ENCODE measurements around the gene ZNF708. TPM values are rescaled to one million over a fixed set of nuclear protein-coding genes. Genes with fewer than 3 reads are reported as not detected.

The ZNF708 gene
- total and polyA plus RNA-seq, 2 of the 13 experiments (the other 11 are each of a cell fraction or from before 2014, with no cell fraction given), result 1.8 to 5.2 TPM

GRCh38 chr19:21328885-21329605, at the start of gene ZNF708 (continued):
- TF ChIP-seq ZNF770 (CRISPR knock-in tag; IDR thresholded peaks at IDR 0.05) (peak; percentile 31; the same call in 1 of the 2 replicates), ZNF747 (CRISPR knock-in tag; IDR thresholded peaks at IDR 0.05; ENCODE audit: borderline replicate concordance) (no peak), ZNF687 (CRISPR knock-in tag; IDR thresholded peaks at IDR 0.05) (peak; percentile 76), GRHL1 (CRISPR knock-in tag; conservative IDR thresholded peaks at IDR 0.05) (no peak), GPN1 (CRISPR knock-in tag; IDR thresholded peaks at IDR 0.05; ENCODE audit: borderline replicate concordance) (no peak), RFX1 (IDR thresholded peaks at IDR 0.05) (no peak), RBAK (CRISPR knock-in tag; IDR thresholded peaks at IDR 0.05) (no peak), ZSCAN21 (CRISPR knock-in tag; IDR thresholded peaks at IDR 0.05; ENCODE audit: borderline replicate concordance) (peak; percentile 40; the same call in 1 of the 2 replicates), PAXIP1 (CRISPR knock-in tag; conservative IDR thresholded peaks at IDR 0.05) (no peak), DBP (CRISPR knock-in tag; IDR thresholded peaks at IDR 0.05; ENCODE audit: not compliant biosample characterization) (no peak), ZNF570 (CRISPR knock-in tag; IDR thresholded peaks at IDR 0.05; ENCODE audit: borderline replicate concordance) (no peak), NR0B2 (CRISPR knock-in tag; IDR thresholded peaks at IDR 0.05) (peak; percentile 72; the same call in 1 of the 2 replicates), HDAC1 (CRISPR knock-in tag; IDR thresholded peaks at IDR 0.05) (peak; percentile 60; the same call in 1 of the 2 replicates), ZNF17 (CRISPR knock-in tag; IDR thresholded peaks at IDR 0.05) (no peak), ZNF720 (CRISPR knock-in tag; IDR thresholded peaks at IDR 0.05) (no peak)
